ENCODE results near the gene IGDCC3.

IGDCC3 gene

DNA sequence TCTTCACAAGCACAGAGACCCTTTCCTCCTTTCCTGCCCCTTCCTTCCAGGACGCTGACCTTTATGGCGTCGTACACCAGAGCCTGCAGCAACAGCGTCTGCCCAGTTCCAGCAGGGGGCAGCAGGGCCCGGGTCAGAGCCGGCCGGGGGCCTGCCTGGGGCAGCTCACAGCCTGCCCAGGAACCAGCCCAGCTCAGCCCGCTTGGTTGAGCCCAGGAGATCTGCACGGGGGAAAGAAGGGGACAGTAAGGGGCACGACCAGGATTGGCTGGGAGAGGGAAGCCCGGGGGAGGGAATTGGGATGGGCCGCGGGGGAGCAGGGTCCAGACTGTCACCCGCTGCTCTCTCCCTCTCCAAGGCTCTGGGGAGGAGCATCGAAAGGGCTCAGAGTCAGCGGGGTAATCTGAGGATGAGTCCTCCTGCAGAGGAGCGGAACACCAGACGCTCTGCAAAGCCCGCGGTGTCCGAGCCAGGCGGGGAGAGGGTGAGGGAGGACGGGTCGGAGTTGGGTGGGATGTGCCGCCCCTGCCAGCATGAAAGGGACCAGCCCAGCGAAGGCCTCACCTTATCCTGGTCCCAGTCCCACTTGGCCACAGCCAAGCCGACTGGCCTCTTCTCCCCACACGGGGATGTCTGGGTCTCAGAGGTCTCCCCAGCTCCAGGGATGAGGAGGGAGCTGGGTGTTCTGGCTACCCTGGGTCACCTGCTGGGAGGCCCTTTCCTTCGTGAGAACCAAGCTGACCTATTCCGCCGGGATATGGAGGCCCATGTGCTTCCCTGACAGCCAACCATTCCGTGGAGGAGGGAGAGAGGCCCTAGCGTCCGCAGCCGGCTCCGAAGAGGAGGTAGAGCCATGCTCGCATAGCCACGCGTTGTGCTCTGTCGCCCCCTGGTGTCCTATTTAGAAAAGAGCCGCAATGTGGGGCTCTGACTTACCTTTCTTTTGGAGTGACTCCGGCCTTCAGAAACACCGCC is 7.4 kb upstream of the IGDCC3 start:
- peaks cover 25% of the 10 kb centered on the region for H3K27me3 Mint-ChIP-seq
- peak overlapping the region; percentile 81 to 93 for H3K4me3 Mint-ChIP-seq
- ATAC-seq (peak; percentile 88), DNase-seq (peak; percentile 86)
- no peaks in the 10 kb centered on the region for H3K9me3 Mint-ChIP-seq
- peaks cover 19% of the 10 kb centered on the region for H3K4me1 Mint-ChIP-seq
- H3K27ac Mint-ChIP-seq = peak overlapping the region; percentile 39 to 95

GRCh38 chr15:65384505-65384894 is 6.7 kb upstream of the IGDCC3 start:
- peak overlapping the region in 1 of 2 donors; percentile 95 for H3K27ac Mint-ChIP-seq
- H3K27me3 Mint-ChIP-seq = peaks cover 32% of the 10 kb centered on the region
- peaks cover 19% of the 10 kb centered on the region for H3K4me1 Mint-ChIP-seq
- ATAC-seq = peak; percentile 42
- DNase-seq = no peak
- H3K9me3 Mint-ChIP-seq = no peaks in the 10 kb centered on the region
- H3K4me3 Mint-ChIP-seq = peak overlapping the region; percentile 81 to 93

- H3K9me3 Mint-ChIP-seq = no peaks in the 10 kb centered on the region
- DNase-seq (no peak), ATAC-seq (no peak)
- peaks cover 19% of the 10 kb centered on the region for H3K4me1 Mint-ChIP-seq
- no peak overlapping the region for H3K27ac Mint-ChIP-seq
- H3K27me3 Mint-ChIP-seq = peaks cover 36% of the 10 kb centered on the region
- H3K4me3 Mint-ChIP-seq = peak overlapping the region; percentile 34 to 56
These were observed 6.2 kb upstream of the IGDCC3 start for GRCh38 chr15:65383991-65384390.

DNA sequence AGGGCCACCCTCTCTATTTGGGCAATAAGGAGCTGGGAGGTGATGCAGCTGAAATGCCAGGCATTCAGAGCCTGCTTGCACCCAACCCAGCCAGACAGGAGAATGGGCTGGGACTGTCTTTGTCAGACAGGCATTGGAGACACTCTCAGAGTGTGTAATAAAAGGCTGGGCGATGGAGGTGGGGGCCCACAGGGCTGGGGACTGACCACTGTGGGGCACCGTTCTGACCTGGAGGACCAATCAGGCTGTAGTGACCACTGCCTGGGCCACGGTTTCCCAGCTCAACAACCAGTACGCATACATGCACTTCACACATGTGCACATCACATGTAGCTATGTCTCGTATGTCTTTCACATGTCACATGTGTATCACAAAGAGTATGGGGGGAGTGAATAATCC is 5.7 kb upstream of the IGDCC3 start:
- ATAC-seq (no peak), DNase-seq (no peak)
- Mint-ChIP-seq H3K9me3 (no peaks in the 10 kb centered on the region), H3K27ac (no peak overlapping the region), H3K27me3 (peaks cover 41% of the 10 kb centered on the region), H3K4me3 (no peak overlapping the region), H3K4me1 (peaks cover 19% of the 10 kb centered on the region)

- Mint-ChIP-seq H3K4me3 (no peak overlapping the region), H3K27me3 (peaks cover 46% of the 10 kb centered on the region), H3K9me3 (no peaks in the 10 kb centered on the region), H3K27ac (no peak overlapping the region), H3K4me1 (peaks cover 19% of the 10 kb centered on the region)
- DNase-seq (no peak), ATAC-seq (no peak)
These were observed 5.1 kb upstream of the IGDCC3 start for GRCh38 chr15:65382921-65383320.

- DNase-seq (no peak), ATAC-seq (no peak)
- Mint-ChIP-seq H3K27me3 (peaks cover 50% of the 10 kb centered on the region), H3K4me1 (peaks cover 22% of the 10 kb centered on the region), H3K9me3 (no peaks in the 10 kb centered on the region), H3K4me3 (no peak overlapping the region), H3K27ac (peak overlapping the region in 1 of 2 donors; percentile 37)
These were observed 4.3 kb upstream of the IGDCC3 start for GRCh38 chr15:65382146-65382491.

- ATAC-seq (no peak), DNase-seq (no peak)
- H3K4me3 Mint-ChIP-seq = no peak overlapping the region
- peaks cover 56% of the 10 kb centered on the region for H3K27me3 Mint-ChIP-seq
- peaks cover 27% of the 10 kb centered on the region for H3K4me1 Mint-ChIP-seq
- no peaks in the 10 kb centered on the region for H3K9me3 Mint-ChIP-seq
- H3K27ac Mint-ChIP-seq = peak overlapping the region in 1 of 2 donors; percentile 37
These were observed 3.8 kb upstream of the IGDCC3 start for GRCh38 chr15:65381445-65382145.

DNA sequence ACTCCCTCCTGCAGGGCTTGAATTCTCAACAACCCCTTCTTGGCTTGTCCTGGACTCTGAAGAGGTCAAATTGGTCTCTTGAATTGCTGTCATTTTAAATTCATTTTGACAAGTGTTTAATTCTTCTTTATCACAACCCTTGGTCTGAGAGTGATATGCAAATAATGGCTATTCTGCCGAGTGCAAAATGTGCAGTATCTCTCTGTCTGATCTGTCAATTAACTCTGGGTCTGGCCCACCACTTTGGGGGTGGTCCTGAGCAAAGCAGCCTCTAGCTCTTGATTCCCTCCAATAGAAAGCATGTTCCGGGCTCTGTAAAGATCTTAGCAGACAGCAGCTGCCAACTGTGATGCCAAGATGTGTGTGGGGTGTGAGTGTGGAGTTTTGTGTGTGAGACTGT is 2.2 kb upstream of the IGDCC3 start:
- no peak overlapping the region for H3K4me3 Mint-ChIP-seq
- H3K9me3 Mint-ChIP-seq = no peaks in the 10 kb centered on the region
- H3K27me3 Mint-ChIP-seq = peaks cover 72% of the 10 kb centered on the region
- no peak overlapping the region for H3K27ac Mint-ChIP-seq
- ATAC-seq (no peak), DNase-seq (no peak)
- H3K4me1 Mint-ChIP-seq = peaks cover 19% of the 10 kb centered on the region

DNA sequence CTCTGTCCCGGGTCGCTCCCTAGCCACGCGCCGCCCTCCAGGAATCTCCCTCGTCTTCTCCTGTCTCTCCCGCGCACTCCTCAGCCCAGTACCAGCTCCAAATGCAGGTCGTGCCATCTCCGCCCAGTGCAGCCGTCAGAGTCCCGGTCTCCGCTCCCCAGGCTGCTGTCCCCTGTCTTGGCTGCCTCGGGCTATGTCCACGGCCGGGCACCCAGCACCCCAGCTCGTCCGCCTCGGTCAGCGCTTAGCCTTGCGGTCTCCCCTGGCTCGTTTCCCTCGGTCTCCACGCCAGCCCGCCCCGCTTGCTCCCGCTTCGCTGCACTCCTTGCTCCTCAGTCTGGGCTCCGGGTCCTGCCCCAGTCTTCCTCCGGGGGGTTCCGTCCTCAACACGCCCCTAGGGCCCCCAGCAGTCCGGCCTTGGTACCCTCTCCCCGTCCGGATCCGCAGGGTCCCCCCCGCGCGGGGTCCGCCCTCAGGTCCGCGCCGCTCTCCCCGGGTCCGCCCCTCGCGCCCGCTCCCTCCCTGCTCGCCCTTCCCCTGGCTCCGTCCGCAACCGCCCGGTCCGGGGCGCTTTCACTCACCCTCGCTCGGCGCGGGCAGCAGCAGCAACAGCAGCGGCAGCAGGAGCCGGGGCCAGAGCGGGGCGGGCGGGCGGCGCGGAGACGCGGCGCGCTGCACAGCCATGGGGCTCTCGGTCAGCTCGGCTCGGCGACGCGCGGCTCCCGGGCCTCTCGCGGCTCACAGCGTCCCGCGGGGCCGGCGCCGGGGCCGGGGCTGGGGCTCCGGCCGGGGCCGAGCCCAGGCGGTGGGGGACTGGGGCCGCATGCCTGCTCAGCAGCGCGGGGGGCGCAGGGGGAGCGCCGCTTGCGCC is 462 bp downstream of the IGDCC3 start:
- peak; percentile 67 for ATAC-seq
- H3K27me3 Mint-ChIP-seq = peaks cover 79% of the 10 kb centered on the region
- H3K4me1 Mint-ChIP-seq = peaks cover 10% of the 10 kb centered on the region
- no peak overlapping the region for H3K27ac Mint-ChIP-seq
- no peaks in the 10 kb centered on the region for H3K9me3 Mint-ChIP-seq
- peak overlapping the region; percentile 77 to 80 for H3K4me3 Mint-ChIP-seq
- DNase-seq = no peak

DNA sequence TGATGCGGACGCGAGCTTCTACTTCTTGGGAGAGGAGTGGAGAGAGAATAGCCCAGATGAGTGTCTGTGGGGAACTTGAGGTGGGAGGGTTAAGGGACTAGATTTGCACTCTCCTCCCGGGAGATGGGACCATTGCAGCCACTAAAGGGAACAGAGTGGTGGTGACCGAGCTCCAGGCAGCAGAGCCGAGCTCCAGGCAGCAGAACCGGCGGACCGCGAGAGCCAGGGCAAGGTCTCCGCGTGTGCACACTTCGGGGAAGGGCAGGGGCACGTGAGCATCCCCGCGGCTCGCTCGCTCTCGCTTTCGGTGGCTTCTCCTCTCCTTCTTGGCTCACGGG is 1.1 kb downstream of the IGDCC3 start:
- Mint-ChIP-seq H3K27ac (no peak overlapping the region), H3K27me3 (peaks cover 81% of the 10 kb centered on the region), H3K4me1 (peaks cover 10% of the 10 kb centered on the region), H3K4me3 (peak overlapping the region; percentile 77 to 80), H3K9me3 (no peaks in the 10 kb centered on the region)
- no peak for DNase-seq
- ATAC-seq = peak; percentile 50

GRCh38 chr15:65375871-65376607 is 1.8 kb downstream of the IGDCC3 start:
- H3K27ac Mint-ChIP-seq = no peak overlapping the region

GRCh38 chr15:65374821-65375401 is 2.9 kb downstream of the IGDCC3 start:
- Mint-ChIP-seq H3K27ac (no peak overlapping the region), H3K27me3 (peaks cover 73% of the 10 kb centered on the region), H3K9me3 (no peaks in the 10 kb centered on the region), H3K4me1 (peaks cover 10% of the 10 kb centered on the region), H3K4me3 (no peak overlapping the region)
- ATAC-seq (no peak), DNase-seq (no peak)

More at GRCh38 chr15:65375871-65376607, 1.8 kb downstream of the IGDCC3 start:
- Mint-ChIP-seq H3K27me3 (peaks cover 81% of the 10 kb centered on the region), H3K4me3 (peak overlapping the region in 1 of 2 donors; percentile 9), H3K9me3 (no peaks in the 10 kb centered on the region), H3K4me1 (peaks cover 10% of the 10 kb centered on the region)
- no peak for ATAC-seq
- DNase-seq = no peak

DNA sequence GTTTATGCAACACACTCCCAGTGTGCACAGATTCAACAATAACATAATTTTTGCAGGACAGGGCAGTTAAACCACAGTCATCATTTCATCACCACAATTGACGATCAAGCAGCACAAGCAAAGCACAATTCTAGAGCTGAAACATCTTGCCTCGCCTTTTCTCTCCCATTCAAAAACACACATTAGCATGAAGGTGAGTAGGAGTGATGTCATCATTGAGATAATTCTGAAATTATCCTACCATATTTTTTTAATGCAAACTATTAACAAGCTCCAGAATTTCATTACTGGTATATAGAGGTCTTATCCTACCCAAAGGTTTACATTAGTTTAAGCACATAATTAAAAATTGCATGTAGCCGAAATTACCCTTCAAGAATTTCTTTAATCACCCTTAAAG is 3.5 kb downstream of the IGDCC3 start:
- Mint-ChIP-seq H3K4me1 (peaks cover 10% of the 10 kb centered on the region), H3K27ac (no peak overlapping the region), H3K27me3 (peaks cover 68% of the 10 kb centered on the region), H3K9me3 (no peaks in the 10 kb centered on the region), H3K4me3 (no peak overlapping the region)
- DNase-seq (no peak), ATAC-seq (no peak)

GRCh38 chr15:65373163-65373651 is 4.6 kb downstream of the IGDCC3 start:
- no peak for DNase-seq
- peaks cover 57% of the 10 kb centered on the region for H3K27me3 Mint-ChIP-seq
- no peak for ATAC-seq
- H3K4me3 Mint-ChIP-seq = no peak overlapping the region
- H3K4me1 Mint-ChIP-seq = peaks cover 10% of the 10 kb centered on the region
- no peak overlapping the region for H3K27ac Mint-ChIP-seq
- no peaks in the 10 kb centered on the region for H3K9me3 Mint-ChIP-seq

GRCh38 chr15:65372787-65373067 is 5.1 kb downstream of the IGDCC3 start:
- Mint-ChIP-seq H3K4me1 (peaks cover 10% of the 10 kb centered on the region), H3K4me3 (no peak overlapping the region), H3K27ac (no peak overlapping the region), H3K9me3 (no peaks in the 10 kb centered on the region), H3K27me3 (peaks cover 55% of the 10 kb centered on the region)
- ATAC-seq (no peak), DNase-seq (no peak)
